GM19468 (cell line): Measurements from ENCODE around the gene KCNJ10.

ENCODE experiments used
- ATAC-seq: cut with Tn5 transposase; IDR thresholded peaks from one replicate; pipeline ENCODE4 v1.9.1; 2021; ENCODE audit warnings: mild to moderate bottlenecking, moderate library complexity, moderate number of reproducible peaks; ENCODE audit not compliant: unreplicated experiment; ENCODE audit errors: extremely low read depth

The KCNJ10 gene

GRCh38 chr1:160030657-160031364 lies 39.1 kb downstream of the KCNJ10 start:
- no peak for ATAC-seq

- no peak for ATAC-seq
These were observed 41.5 kb downstream of the KCNJ10 start for GRCh38 chr1:160028426-160028825.

- no peak for ATAC-seq
These were observed 44.6 kb downstream of the KCNJ10 start for GRCh38 chr1:160025314-160025713.

GRCh38 chr1:160024195-160024905 lies 45.6 kb downstream of the KCNJ10 start:
- no peak for ATAC-seq

GRCh38 chr1:160022330-160023310 lies 47.3 kb downstream of the KCNJ10 start:
- ATAC-seq = no peak

DNA sequence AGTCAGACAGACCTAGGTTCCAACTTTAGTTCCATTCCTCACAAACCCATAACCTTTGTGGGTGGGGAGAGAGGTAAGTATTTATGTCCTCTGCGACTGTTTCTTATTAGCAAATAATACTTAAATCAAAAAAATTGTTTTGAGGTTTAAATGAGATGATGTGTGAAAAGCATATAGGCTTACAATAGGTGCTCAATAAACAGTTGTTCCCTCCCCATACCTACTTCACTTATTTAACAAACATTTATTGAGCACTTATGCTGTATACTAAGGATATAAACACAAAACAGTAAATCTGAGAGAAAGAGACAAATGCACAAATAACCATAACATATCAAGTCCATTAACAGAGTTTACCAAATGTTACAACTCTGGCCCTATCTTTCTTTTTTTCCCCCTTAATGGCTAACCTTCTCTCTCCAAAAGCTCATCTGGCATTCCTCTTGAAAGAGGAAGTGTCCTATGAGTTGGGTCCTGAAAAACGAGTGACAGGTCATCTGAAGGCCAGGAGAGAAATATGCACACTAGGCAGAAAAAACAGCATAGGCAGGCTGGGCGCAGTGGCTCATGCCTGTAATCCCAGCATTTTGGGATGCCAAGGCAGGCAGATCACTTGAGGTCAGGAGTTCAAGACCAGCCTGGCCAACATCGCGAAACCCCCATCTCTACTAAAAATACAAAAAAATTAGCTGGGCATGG lies 48.4 kb downstream of the KCNJ10 start:
- no peak for ATAC-seq

- ATAC-seq = no peak
These were observed 49.8 kb downstream of the KCNJ10 start for GRCh38 chr1:160020196-160020595.

GRCh38 chr1:160018900-160019299 lies 51.1 kb downstream of the KCNJ10 start:
- no peak for ATAC-seq

DNA sequence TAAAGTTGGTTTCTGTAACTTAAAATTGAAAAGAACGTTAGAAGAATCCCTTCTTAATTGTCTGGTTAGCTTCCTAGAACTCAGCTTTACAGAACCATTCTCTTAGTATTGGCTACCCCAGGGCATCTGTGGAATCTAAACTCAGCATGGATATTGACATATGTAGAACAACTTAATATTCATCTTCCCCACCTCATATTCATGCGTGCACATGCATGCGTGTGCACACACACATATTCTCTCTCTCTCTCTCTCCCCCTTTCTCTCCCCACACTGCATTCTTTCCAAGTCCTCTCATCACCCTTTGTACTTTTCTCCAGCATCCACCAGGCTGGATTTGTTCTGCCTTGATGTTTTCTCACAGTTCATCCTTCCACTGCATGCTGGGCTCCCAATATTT lies 51.6 kb downstream of the KCNJ10 start:
- no peak for ATAC-seq

DNA sequence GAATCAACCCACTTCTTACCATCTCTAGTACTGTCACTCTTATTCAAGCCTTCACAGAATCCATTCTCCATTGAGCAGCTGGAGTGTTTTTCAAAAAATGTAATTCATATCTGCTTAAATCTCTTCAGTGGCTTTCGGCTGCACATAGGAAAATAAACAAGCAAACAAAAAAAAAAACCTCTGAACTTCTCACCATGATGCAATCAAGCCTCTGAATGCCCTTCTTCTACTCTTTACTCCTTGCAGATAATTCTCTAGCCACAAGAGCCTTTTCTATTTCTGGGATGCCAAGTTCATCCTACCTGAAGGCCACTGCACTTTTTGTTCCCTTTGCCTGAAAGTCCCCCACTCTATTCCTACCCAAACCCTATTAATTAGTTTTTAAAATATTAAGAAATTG lies 52.4 kb downstream of the KCNJ10 start:
- ATAC-seq = no peak

DNA sequence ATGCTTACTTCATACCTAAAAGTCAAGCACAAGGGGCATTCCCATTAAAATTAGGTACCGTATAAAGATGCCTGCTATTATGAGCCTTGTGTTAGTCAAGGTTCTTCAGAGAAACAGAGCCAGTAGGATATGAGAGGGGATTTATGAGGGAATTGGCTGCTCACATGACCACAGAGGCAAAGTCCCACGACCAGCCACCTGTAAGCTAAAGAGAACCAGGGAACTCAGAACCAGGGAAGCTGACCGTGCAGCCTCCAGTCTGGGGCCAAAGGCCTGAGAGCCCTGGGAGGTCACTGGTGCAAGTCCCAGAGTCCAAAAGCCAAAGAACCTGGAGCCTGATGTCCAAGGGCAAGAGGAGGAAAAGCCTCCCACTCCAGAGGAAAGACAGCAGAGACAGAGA lies 58.2 kb downstream of the KCNJ10 start:
- ATAC-seq = no peak

DNA sequence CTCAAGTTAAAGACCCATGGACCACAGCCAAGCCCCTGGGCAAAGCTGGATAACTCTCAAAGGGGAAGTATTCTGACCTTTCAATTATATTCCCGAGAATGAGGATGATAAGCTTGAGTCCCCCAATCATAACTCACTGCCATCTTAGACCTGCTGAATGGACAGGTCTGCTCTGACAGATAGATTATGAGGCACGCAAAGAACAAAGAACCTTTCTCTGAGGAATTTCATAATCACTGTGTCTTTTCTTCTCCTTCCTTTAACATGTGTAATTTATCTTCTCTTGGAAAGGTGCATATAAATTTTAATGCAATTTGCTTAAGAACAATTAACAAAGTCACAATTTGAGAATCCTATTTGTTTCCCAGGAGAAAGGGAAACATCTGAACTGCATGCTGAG lies 60.2 kb downstream of the KCNJ10 start:
- no peak for ATAC-seq

DNA sequence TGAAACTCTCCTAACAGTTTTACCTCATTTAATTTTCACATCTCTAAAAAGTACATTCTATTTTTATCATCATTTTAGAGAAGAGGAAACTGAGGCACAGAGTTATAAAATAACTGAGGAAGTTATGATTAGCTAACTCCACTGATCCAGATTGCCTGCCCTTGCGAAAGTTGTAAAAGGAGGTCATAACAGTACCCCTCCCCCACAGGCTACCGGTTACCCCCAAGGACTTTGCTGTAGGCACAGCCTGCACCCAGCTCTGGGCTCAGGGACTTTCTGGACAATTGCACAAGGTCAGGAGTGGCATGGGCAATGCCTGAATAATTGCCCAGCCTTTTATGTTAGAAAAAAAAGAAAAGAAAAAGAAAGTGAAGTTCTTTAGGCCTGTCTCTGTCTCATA lies 60.9 kb downstream of the KCNJ10 start:
- no peak for ATAC-seq

GRCh38 chr1:160007577-160008200 lies 62.3 kb downstream of the KCNJ10 start:
- no peak for ATAC-seq

DNA sequence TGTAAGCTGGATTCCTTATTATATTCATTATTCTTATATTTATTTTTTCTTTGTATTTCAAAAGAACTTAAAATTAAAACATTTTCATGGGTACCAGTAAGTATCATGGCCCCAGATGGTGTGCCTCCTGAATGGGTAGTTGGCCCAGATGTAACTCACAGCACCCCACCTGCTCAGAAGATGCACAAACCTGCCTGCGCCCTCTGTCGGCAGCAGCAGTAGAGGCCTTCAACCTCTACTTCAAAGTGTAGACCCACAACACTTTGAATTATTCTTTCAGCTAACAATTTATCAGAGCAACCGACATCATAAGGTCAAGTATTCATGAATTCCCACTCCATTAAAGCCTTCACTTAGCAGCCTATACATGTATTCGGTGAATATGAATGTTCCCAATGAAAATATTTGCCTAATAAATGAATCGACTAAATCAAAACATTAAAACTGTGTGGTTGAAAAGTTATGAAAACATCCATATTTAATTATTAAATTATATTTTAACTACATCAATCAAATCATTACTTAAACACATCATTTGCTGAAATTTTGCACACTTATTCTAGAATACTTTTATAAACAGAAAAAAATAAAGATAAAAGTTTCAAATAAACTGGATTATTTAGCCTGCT lies 63.5 kb downstream of the KCNJ10 start:
- ATAC-seq = peak; percentile 62

- no peak for ATAC-seq
These were observed 64.9 kb downstream of the KCNJ10 start for GRCh38 chr1:160005070-160005469.

DNA sequence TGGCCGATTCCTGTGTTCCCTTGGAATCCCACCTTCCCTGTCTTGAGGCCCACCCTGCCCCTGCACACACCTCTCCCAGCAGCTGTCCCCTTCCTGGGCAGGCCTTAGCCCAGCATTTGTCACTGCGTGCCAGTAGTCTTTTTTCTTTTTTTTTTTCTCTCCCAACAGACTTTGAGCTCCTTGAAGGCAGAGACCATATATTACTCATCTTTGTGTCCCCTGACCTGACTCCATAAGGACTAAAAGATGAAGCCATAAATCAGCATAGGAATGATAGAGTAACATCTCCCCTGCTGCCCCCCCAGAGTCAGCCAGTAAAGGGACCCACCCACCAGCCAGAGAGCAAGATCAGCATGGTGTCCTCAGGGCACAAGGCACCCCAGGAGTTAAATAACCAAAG lies 65.5 kb downstream of the KCNJ10 start:
- no peak for ATAC-seq

DNA sequence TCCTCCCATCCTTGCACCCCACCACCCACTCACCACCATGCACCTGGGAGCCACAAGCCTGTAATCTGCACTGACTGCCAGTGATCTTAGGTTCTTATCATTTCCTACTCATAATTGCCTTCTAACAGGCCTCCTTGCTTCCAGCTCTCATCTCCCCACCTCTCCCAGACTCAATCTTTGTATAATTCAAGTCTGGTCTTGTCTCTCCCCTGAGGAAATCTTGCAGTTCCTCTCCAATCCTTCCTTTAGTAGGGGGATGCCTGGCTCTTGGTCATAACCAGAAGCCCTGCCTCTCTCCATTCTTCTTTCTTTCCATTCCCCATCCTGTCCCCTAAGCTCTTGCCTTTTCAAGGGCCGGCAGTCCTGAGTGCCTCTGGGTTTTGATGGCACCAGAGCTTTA lies 66.0 kb downstream of the KCNJ10 start:
- ATAC-seq = no peak

DNA sequence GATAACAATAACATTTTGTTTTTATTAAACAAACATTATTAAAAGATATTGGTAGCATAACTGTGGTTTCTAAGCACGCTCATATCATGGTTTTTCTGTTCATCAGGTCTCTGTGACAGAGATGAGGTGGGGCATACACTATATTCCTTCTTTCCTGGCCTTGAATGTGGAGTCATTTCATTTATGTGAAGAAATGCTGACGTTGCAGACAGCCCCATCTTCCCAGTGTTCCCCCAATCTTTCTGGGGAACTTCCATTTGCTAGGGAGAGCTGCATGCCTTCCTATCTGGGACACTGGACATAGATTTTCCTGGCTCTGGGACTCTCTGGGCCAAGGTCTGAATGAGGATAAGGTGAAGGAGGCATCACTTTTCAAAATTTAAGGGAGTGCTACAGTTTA lies 68.5 kb downstream of the KCNJ10 start:
- ATAC-seq = no peak
